OCI-M1 (cell line): ENCODE results near the gene SV2A.
A peak's percentile ranks its signal among the peaks of the same experiment; 100 is the strongest.
"Not testable (repeated sequence)": the region's sequence is repeated elsewhere in the genome, so short reads cannot be mapped to it uniquely, and the experiment has no call there.

Experiments used
- DNase-seq: peaks from one replicate; lab custom pipeline; 2025; lab: John Stamatoyannopoulos, UW

Gene SV2A

DNA sequence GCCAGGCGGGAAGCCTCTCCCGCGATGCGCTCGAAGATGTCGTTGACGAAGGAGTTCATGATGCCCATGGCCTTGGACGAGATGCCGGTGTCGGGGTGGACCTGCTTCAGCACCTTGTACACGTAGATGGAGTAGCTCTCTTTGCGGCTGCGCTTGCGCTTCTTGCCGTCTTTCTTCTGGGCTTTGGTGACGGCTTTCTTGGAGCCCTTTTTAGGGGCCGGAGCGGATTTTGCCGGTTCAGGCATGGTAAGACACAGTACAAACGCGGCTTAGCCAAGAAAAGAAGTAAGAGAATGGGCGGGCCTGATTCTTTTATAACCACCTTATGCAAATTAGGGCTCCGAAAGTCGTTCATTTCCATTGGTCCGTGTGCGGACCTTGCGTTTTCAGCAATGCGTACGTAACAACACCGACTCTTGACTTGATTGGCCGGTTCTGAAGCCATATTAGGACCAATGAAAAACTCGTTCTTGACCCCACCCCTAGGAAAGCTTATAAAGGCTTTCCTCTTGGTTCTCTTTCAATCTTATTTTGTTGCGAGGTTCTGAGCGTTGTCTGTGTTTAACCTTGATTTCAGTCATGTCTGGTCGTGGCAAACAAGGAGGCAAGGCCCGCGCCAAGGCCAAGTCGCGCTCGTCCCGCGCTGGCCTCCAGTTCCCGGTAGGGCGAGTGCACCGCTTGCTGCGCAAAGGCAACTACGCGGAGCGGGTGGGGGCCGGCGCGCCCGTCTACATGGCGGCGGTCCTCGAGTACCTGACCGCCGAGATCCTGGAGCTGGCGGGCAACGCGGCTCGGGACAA lies 31.0 kb downstream of the SV2A start:
- DNase-seq: peak; percentile 99

DNA sequence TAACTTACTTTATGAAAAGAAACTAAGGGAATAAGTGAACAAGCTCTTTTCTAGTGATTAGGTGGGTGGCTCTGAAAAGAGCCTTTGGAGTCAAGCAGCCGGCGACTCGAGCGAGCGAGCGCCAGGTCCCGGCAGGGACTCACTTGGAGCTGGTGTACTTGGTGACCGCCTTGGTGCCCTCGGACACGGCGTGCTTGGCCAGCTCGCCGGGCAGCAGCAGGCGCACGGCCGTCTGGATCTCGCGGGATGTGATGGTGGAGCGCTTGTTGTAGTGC lies 31.6 kb downstream of the SV2A start:
- DNase-seq: not testable (repeated sequence)

DNA sequence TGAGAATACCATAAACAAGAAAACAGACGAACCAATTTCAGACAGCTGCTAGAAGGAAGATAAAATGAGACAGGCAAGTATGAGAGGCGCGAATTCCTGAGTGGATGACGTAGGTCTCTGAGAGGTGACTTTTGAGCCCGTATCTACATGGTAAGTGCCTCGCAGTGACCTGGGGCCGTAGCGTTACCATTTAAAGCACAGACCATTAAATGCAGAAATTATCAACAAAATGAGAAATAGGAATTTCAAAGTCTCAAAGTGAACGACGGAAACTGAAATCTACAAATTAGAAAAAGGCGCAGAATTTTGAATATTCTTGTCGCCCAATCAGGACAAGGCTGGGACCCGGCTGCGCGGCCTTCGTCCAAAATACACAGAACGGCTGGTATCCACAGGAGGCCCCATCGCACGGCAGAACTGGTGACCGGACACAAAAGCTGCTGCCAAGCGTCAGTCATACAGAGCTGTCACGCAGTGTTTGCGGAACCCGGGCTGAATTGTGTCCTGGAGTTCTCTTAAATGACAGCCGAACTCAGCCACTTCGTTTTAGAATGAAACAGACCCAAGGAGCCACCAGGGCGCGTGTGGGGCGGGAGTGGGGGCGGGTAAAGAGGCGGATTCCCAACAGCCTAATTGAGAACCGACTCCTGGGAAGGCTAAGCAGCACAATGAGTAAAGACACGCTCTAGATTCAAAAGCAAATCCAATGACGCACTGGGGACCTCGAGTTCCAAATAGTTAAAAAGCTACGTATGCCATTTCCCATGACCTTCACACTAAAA lies 32.1 kb downstream of the SV2A start:
- peak; percentile 95 for DNase-seq

DNA sequence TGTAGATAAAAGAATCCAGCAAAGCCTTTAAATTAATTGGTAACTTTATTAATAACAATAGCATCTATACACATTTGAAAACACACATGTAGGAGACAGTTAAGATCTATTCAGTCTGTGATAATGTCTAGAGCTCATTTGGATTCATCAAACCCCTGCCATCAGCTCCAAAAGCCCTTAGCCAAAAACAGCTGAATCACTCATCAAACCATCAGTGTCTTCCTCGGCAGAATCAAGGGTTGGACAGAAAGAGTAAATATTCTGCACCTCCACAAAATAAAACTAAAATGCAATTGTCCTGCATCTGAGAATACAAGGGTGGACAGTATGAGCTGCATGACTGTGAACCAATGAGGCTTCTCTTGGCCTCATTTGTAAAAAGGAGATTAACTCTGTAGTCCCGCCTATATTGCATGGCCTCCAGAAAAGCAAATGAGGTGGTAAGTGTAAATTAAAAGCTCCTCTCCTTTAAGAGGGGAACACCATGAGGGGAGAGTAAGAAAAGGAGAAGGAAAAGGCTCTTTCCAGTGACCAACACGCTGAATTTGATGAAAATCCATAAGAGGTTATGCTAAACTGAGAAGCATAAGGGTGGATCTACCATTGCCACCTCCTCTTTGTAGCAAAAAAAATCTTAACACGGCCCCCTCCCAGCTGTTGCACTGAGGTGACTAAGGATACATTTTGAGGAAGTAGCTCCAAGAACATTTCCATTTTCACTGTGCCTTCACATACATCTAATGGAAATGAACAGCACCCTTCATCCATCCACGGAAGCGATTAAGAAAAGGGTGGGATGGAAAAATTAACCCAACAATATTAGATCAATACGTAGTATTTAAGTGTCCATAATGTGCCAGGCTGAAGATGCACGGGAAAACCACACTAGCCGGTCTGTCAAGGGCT lies 33.0 kb downstream of the SV2A start:
- peak; percentile 92 for DNase-seq

DNA sequence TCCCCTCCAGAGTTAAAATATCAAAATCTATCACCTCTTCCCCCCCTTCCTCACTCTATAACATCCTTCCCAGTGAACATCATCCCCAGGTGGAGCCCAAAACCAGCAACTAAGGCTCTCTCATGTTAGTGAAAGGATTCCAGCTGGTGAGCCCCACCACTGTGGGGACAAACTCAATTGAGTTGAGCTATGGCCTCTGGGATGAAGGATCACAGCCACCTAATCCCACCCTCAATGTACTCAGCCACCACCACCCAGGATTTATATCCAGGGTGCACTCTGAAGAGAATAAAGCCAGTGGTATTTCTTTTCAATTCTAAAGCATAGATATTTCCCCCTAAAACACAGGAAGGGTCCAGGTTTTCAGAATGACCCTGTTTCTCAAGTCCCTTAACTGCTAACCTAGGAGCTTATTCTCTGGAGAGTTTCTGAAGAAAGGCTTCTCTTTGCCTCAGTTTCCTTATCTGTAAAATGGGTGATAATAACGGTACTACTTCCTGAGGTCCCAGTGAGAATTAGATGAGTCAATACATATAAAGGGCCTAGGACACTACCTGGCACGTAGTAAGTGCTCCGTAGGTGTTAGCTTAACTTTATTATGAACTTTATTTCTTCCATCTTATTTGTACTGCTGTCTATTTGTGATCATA lies 33.9 kb downstream of the SV2A start:
- no peak for DNase-seq

DNA sequence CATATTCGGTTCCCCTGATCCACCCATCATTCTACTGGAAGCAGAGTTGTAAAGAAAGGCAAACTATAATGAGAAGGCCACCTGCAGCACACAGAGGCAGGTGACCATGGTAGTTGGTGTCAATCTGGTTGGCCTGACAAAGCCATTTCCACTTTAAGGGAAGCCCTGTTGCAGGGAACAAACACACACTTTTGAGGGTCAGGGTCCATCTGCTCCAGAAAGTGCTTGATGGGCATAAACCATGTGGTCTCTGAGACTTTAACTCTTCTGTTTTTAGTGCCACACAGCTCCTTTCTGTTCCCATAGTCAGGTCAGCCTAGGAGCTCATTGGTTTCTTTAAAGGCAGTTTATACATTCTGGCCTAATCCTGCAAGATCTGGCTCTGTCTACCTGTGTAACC lies 35.8 kb downstream of the SV2A start:
- DNase-seq: no peak

DNA sequence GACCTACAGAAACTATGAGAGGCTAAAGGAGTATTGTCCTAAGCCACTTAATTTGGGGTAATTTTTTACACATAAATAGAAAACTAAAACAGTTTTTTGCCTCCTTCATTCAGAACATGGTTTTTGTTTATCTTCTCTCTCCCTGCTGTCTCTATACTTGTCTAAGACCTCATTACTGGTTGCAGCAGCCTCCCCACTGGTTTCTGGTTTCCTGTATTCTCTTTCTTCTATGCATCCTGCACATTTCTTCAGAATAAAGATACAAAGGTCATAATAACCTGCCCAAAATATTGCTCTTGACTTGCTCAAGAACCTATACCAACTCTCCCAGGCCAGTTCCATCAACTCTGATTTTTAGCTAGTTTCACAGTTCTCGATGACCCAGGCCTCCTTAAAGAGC lies 38.1 kb downstream of the SV2A start:
- no peak for DNase-seq

DNA sequence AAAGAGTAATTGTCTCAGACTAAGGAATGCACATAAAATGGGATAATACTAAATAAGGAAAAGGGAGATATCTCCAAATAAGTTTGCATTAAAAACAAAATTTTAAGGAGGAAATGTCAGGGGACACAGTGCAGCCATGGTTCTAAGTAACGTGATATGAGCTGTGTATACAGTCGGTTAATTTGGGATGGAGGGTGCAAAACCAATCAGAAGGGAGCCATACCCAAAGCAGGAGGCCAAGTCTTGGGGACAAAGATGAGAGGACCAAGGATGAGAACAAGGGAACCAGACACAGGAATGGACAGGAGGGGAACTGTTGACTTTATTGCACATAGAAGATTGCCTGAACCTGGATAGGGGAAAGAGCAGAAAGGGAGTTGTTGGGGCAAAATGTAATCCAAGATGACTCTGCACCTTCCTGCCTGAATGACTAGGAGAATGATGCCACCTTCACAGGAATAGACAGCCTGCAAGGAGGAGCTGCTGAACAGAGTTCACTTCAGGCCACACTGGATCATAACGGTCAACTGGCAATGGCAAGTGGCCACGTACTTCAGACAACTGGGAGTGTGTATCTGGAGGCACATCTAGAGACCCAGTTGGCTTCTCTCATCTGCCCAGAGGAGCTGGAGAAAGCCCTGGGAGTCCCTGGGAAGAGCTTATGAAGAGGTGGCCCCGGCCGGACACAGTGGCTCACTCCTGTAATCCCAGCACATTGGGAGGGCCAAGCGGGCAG lies 40.3 kb downstream of the SV2A start:
- no peak for DNase-seq

DNA sequence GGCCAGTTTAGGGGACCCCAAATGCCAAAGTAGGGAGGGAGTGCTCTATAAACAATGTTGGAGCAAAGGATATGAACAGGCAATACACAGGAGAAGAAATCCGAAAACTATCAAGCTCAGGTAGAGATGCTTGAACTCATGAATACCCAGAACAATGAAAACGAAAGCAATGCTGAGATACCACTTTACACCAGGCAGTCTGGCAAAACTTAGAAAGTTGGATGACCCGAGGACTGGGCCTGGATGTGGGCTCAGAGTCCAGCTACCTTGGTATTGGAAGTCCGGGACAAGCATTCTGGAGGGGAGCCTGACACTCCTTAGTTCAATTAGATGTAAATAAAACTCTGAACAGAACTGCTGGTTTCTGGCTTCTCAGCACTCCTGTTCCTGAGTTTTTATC lies 44.6 kb downstream of the SV2A start:
- DNase-seq: not testable (repeated sequence)

DNA sequence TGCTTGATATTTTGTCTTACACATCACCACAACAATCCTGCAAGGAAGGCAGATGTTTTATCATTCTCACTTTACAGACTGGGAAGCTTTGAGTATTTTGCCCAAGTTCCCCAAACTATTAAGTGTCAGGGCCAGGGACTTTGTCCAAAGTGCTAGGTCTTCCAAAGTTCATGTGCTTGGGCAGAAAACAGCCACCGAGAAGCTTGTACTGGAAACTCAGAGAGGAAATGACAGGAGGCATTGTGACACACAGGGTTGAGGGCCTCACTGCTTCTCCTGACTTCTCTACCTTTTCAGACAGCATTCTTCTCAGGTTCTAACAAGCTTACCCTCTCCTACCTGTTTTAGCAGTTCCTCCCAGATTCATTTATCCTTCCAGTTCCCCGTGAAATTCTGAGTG lies 50.8 kb downstream of the SV2A start:
- DNase-seq: not testable (repeated sequence)

DNA sequence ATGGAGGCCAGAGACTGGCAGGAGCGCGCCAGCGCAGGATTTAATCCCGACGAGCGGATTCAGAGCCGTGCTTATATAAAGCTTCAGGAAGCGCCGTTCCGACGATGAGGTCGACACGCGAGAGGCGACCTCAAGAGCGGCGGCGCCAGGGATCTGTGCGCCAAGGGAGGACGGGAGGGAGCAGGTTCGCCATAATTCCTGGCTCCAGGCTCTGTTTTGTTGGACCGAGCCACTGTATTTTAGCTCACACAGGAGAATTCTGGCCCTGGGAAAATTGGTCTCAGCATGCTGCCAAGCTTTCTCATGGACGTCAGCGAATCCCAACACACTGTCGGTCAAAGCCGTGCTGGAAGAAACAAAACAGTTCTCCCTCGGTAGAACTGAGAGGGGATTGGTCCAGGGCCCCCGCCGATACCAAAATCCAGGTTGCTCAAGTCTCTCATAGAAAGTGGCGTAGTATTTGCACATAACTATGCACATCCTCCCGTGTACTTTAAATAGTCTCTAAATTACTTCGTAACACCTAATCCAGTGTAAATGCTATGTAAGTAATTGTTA lies 56.1 kb downstream of the SV2A start:
- DNase-seq: not testable (repeated sequence)

DNA sequence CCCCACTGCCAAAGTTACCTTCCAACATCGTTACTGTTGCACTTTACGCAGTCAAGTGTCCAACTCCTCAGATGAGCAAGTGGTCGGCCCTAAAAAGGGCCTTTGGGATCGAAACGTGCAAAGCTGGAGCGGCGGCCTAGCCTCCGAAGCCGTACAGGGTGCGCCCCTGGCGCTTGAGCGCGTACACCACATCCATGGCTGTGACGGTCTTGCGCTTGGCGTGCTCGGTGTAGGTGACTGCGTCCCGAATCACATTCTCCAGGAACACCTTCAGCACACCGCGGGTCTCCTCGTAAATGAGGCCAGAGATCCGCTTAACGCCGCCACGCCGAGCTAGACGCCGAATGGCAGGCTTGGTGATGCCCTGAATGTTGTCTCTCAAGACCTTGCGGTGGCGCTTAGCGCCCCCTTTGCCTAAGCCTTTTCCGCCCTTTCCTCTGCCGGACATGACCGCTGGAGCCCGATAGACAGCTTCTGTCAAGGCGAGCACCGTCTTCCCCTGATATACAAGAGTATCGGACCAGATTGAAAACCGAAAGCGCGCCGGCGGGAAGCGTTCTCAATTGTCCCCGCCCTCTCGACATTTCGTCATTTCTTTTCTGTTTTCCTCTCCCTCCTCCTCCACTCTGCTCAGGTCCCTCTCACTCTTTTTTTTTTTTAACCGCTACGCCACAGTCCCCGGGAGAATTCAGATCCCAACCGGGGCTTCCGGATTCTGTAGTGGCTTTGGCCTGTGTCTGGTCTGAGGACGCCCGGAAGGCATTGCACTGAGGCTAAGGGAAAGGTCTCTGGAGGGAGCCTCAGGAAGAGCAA lies 56.8 kb downstream of the SV2A start:
- DNase-seq: not testable (repeated sequence)

DNA sequence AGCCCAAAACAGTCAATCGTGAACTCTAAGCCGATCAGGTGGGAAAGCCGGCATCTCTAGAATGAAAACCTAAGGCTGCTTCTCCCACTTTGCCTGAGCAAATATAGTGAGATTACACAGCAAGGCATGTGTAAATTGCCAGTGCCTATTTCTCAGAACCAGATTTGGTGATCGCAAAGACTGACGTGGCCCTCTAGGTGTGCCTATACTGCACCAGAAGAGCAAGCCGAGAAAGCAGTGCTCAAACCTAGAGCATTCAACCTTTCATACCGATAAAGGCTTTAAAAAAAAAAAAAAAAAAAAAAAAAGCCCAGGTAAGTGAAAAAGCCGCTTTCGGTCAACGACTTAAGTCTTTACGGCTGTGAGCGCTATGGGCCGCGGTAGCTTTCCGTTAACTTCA lies 57.4 kb downstream of the SV2A start:
- not testable (repeated sequence) for DNase-seq
